NCI-H1092 (cell line): ENCODE measurements around the gene SMIM44.

ENCODE experiments used
- DNase-seq: peaks from one replicate; lab custom pipeline; 2025; lab: John Stamatoyannopoulos, UW

SMIM44 gene

DNA sequence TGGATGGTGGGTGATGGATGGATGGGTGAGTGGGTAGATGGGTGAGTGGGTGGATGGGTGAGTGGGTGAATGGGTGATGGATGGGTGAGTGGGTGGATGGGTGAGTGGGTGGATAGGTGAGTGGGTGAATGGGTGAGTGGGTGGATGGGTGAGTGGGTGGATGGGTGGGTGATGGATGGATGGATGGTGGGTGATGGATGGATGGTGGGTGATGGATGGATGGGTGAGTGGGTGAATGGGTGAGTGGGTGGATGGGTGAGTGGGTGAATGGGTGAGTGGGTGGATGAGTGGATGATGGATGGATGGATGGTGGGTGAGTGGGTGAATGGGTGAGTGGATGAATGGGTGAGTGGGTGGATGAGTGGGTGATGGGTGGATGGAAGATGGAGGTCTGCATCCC is 5.7 kb downstream of the SMIM44 start:
- no peak for DNase-seq

DNA sequence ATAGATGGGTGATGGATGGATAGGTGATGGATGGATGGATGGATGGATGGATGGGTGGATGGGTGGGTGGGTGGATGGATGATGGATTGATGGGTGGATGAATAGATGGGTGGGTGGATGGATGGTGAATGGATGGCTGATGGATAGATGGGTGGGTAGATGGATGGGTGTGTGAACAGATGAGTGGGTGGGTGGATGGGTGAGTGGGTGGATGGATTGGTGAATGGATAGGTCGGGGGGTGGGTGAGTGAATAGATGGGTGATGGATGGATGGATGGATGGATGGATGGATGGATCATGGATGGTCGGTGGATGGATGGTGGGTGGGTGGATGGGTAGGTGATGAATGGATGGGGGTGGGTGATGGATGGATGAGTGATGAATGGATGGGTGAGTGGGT is 6.4 kb downstream of the SMIM44 start:
- DNase-seq: no peak

DNA sequence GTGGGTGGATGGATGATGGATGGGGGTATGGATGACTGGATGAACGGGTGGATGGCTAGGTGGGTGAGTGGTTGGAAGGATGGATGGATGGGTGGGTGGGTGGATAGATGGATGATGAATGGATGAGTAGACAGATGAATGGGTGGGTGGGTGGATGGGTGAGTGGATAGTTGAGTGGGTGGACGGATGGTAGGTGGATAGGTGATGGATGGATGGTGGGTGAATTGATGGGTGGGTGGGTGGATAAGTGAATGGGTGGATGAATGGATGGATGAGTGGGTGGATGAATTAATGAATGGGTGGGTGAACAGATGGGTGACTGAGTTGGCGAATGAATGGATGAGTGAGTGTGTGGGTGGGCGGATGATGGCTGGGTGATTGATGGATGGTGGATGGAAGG is 7.8 kb downstream of the SMIM44 start:
- DNase-seq: no peak

DNA sequence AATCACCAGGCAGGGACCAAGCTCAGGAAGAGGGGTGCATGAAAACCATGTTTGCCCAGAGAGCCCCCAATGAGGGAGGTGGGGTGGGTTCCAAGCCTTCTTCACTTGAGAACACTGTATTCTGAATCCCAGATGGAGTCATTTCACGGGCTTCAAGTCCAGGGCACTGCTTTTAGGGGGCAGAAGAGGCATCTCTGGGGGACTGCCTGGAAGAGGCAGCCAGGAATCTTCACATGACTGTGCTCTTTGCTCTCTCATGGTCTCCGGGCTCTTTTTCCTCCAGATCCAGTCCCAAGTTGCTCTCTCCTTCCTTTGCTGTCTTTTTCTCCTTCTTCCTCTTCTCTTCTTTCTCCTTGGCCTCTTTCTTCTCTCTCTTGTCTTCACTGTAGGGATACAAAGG is 8.6 kb downstream of the SMIM44 start:
- DNase-seq: no peak

DNA sequence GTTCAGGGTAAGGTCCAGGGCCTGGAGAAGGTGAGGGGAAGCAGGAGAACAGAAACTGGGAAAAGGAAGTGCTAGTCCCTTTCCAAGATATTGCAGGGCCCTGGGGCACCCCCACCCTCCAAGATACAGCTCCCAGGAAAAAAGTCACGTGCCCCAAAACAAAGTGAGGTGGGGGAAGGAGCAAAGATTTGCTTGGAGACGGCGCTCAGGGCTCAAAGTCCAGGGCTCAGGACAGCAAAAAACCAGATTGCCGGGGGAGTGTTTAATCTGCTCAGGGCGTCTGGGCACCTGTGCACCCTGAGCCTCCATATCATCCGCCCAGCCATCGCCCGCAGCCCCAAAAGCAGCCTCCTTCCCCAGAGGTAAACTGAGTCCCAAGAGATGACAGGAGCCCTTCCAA is 9.2 kb downstream of the SMIM44 start:
- no peak for DNase-seq

DNA sequence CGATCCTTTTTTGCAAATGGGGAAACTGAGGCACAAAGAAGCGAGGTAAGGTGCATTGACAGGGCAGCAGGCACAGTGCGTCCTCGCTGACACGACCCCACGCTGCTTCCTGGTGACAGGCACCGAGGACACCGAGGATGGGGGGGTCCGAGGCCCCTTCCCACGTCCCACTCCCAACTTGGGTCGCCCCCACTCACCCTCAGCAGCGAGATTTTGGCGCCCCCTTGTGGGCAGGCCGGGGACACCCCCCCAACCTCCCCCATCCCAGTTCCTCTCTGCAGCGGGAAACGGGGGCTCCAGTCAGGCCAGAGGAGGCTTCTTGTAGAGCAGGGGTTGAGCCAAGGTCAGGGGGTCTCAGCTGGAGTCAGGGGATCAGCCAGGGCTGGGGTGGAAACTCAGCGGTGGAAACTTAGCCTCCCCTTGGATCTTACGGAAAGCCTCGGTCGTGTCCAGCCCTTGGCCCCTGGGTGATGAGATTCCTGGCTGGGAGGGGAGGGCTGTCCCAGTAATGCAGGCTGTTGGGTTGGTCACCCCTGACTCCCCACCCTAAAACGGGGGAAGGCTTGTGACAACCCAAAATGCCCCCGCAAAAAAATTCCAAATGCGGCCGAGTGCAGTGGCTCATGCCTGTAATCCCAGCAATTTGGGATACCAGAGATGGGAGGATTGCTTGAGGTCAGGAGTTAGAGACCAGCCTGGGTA is 11.1 kb downstream of the SMIM44 start:
- DNase-seq: no peak

DNA sequence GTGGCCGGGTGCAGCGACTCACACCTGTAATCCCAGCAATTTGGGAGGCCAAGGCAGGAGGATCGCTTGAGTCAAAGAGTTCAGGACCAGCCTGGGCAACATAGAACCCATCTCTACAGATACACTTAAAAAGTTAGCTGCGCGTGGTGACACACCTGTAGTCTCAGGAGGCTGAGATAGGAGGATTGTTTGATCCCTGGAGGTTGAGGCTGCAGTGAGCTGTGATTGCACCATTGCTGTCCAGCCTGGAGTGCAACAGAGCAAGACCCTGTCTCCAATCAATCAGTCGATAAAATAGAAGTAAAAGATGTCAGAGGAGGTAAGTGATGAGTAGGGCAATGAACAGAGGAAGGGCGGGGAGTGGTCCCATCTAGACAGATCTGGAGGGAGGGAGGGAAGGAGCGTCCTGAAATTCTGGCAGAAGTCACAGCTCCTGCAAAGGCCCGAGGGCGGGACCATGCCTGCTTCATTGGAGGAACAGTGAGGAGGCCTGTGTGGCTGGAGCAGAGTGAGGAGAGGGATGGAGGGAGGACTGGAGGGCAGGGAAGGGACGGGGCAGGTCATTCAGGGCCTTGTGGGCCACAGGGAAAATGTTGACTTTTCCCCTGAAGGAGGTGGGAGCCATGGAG is 12.6 kb downstream of the SMIM44 start:
- no peak for DNase-seq

DNA sequence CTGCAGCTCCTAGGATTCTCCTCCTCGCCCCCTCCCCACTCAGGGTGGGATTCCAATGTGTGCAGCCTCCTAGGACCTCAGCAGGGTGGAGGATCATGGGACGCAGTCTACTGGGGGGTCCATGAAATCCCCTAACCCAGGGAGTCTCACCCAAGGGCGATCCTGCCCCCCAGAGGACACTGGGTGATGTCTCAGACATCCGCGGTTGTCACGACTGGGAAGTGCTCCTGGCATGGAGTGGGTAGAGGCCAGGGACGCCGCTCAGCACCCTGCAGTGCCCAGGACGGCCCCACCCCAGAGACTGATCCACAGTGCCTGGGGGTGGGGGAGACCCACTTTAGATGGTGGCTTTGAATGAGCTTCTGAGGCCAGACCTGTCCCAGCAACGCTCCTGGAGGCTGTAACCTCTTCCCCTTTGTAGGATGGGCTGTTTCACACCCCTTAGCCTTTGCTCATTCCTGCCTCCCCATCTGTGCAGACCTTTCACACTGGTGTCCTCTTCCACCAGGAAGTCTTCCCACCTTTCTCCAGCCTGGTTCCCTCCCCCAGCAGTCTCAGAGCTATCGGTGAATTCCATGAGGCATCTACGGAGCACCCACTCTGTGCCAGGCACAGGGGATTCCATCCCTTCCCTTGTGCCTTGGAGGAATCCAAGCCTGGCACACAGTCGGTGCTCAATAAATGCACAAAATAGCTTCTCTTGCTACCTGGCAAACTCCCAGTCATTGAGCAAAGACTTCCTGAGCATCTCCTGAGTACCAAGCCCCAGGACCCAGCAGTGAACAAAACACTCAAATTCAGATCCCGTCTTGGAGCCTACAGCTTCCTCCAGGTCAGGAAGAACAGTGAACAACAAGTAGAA is 13.4 kb downstream of the SMIM44 start:
- no peak for DNase-seq

DNA sequence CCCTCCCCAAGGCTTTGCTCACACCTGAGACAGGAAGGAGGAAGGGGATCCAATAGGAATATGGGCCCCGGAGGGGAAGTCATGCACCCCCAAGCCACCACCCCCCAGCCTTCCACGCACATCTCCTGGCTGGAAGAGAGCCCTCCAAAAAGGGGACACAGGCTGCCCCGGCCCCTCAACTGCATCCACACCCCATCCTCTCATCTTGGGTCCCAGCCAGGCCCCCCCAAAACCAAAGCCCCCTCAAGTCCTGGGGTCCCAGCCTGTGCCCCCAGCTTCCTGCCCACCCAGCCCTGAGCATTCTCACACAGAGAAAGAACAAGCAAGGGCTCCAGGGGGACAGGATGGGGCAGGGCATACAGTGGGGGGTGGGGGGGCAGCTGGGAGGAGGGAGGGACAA is 15.0 kb downstream of the SMIM44 start:
- DNase-seq: no peak

DNA sequence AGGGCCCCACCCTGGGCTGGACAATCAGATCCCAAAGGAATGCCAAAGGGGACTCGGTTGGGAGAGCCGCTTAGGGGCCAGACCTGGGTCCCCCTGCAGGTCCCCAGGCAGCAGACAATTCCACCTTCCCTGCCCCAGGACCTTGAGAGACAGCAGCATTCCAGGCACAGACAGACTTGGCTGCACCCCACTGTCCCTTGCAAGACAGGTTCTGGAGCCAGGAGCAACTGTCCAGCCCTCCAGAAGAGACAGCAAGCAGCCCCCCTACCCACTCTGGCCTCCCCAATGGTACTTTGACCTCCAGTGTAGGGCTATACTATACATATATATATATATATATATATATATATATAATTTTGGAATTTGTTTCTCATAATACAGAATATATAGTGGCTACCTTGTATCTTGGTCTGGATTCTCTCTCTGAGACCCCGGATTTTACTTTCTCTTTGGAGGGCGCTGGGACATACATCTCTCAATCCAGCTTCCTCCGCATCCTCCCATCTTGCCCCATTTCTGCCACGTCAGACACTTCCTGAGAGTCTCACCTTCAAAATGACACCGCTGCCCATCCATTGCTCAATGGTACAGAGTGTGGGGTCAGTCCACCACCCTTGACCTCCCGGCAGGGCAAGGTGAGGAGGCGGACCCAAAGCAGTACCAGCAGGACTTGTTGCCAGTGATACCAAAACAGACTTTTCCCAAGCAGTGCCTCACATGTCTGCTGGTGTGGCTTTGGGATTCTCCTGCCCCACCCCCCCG is 15.6 kb downstream of the SMIM44 start:
- no peak for DNase-seq

DNA sequence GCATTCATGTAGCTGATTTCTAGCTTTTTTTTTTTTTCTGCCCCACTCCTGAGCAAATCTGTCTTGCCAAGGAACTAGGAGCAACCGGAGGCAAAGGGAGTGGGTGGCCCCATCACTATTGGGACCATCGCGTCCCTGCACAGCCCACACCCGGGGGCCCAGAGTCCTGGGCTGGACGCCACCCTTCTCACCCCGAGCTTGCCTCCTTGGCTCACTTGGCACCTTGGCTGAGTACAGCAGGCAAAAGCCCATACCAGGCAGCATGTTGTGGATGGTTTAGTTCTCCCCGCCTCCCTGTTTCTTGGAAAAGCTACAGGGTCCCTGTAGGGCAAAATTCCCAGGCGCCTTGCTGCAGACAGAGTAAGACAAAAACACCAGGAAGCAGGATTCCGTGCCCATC is 16.6 kb downstream of the SMIM44 start:
- no peak for DNase-seq

DNA sequence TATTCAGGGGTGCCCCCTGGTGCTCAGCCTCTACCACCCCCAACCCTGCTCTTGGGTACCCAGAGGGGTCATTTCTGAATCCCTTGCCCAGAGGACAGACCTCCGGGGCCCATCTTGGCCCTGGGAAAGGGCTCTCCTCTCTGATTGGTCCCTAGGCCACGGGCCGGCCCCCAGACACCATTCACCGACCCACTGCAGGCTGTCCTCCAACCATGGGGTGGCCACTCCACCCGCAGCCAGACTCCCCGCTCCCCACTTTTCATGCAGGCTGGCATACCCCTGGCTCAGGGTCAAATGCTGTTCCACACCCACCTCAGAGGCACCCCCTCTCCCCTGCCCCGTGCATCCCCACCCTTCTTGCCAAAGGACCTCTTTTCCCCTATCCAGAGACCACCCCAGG is 17.7 kb downstream of the SMIM44 start:
- no peak for DNase-seq

DNA sequence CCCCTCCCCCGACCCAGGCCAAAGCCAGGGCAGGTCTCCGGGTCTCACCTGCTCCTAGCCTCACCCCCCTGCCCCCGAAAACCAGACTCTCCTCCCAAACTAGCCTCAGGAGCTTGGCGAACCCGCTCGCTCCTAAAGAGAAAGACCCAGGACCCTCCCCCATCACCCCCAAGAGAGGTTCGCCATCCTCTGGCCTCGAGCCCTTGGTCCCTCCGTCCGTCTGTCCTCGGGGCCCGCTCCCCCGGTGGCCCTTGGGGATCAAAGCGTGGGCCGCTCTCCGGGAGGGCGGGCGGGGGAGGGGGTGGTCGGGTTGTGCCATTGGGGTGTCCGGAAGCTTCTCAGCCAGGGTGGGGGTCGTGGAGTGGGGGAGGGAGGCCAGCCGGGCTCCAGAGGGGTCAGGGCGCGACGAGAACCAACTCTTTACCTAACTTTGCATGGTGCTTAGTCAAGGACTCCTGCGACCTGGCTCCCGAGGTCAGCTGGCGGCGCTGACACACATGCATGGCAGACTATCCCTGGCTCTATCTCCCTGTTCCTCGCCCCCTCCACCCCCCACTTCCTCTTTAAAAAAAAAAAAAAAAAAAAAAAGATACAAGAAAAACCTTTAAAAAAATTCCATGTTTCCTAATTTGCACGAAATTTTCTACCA is 18.5 kb downstream of the SMIM44 start:
- no peak for DNase-seq

DNA sequence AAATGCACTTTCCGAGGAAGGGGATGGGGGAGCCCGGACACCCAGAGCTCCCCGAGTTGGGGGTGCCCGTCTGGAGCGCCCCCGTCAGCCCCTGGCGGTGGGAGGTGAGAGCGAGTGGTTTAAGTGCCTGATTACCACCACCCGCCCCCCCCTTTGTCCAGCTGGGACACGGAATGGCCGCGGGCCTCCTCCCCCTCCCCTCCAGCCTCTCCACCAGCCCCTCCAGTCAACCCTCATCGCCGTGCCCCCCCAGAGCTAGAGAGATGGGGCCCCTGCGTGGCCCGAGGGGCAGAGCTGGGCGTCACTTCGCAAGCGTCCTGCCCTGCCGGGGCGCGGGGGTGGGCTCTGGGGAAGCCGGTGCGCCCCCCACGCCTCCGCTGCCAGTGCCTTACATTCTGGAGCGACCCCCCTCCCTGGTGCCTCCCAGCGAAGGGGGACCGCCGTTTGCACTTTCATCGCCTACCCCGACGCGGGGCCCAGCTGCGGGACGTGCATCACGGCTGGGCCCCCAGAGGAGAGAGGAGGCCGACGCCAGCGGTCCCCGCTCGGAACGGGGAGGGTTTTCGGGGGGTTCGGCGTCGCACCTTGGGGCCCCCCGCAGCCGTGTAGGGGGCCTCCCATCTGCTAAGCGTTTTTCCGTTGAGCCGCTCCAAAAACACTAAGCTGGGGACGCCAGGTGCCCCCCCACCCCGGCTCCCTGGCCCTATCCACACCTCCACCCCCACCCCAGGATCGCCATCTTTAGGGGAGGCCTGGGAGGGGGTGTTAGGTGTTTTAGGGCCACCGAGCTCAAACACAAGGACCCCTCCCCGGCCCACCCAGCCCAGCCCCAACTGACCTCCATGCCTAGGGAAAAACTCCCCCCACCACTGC is 19.3 kb downstream of the SMIM44 start:
- DNase-seq: no peak

DNA sequence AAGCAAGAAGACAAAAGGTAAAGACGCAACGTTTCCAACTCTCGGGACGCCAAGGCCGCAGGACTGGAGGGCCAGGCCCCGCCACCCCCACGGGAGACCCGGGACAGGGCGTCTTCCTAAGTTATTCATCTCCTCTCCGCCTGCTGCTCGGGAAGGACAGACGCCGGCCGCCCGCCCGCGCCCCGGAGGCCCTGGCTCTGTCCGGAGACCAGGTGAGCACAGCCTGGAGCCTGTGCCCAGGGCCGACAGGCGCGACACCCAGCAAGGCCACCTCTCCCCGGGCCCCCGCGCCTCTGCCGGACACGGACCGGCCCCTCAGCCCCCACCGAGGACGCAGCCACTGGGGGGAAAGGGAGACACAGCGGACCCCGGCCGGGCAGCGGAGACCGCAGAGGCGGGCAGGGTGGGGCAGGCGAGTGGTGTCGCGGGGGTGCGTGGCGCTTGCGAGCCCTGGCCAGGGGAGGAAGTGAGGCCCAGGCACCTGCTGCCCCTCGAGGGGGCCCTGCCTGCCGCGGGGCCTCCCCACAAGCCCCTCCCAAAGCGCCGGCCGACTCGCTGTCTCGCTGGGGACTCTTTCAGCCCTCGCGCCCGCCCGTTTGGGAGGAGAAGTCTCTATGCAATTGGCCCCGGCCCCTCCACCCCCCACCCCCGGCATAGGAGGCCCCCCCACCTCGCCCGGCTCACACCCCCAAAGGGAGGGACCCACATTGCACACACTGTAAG is 20.1 kb downstream of the SMIM44 start:
- DNase-seq: no peak

DNA sequence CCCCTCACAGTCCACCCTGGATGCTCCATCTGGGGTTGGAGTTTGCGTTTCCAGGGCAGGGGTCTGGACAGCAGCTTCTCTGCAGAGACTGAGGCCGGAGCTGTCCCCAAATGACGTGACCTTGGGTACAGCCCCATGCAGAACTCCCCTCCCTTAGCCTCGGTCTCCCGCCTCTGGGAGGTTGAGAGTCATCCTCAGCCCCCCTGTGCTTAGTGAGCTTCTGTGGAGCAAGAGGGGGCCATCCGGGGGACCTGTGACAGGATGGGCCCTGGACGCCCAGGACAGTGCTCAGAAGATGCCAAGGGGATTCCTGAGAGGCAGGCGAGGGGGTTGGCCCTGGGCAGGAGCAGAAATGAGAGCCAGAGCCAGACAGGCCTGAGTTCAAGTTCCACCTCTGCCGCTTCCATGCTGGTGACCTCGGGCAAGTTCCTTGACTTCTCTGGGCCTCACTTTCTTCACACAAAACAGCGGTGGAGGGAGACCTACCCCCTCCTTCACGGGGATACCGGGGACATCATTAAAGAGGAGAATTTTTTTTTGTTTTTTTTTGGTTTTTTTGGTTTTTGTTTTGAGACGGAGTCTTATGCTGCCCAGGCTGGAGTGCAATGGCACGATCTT is 23.2 kb downstream of the SMIM44 start:
- no peak for DNase-seq

DNA sequence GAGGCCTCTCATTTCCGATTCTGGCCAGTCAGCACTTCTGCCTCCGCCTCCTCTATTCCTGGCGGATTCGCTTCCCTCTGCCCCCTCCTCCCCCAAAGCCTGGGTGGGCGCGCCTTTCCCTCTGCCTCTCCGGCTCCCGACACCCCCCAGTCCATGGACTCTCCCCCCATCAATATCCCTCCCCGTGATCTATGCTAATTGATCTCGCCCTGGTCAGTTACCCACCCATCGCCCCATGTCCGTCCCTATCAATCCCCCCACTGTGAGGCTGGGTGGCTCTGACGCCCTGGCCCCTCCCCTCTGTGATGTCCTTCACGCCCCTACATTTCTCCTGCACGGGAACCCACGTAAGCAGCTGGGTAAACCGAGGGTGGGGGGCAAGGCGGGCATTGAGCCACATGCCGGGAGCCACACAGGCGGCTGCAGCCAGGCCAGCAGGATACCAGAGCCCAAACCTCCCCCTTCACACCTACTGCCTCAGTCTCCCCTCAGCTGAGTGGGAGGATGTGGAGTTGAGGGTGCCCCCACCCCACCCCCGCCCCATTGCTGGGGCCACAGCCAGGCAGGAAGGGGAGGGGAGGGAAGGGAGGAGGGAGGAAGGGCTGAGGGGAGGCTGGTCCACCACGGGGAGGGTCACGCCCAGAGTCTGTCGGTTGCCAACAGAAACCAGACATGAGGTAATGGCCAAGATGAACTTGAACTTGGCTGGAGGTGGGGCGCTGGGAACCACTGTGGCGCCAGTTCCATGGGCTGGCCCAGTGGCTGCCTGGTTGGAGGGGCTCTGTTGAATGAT is 24.0 kb downstream of the SMIM44 start:
- DNase-seq: no peak

DNA sequence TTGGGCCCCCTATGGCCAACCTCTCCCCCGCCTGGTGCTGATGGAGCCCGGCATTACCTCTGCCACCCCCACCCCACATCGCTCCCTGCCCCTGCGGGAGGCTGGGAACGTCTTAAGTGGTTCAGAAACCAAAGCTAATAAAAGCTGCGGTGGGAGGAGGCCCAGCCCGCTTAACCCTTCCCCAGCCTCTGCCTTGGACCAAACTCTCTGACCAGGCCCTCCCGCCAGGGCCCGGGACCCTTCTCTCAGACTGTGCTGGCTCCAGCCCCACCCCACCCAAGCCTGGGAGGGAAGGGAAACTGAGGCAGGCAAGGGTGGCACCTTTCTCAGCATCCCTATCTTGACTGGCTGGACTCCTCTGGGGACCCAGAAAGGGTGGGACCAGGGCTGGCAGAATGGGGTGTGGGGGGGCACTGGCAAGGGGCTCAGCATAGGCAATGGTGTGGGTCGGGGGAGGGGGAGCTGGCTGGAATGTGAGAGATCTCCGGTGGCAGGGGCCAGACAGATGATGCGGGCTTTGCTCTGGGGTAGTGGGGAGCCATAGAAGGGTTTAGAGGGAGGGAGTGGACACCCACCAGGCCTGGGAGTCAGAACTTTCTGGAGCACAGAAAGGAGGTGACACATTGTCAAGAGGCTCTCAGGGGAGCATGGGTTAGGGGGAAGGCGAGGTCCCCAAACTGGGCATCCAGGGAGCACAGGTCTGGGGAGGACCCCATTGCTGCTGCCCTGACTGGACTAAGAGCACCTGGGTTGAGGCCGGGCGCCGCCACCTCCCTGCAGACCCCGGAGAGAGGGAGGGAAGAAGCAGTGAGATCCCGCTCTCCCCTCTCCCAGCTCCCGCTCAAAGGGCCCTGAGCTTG is 24.8 kb downstream of the SMIM44 start:
- DNase-seq: no peak
